Tibial nerve (tissue), 4 donors: ENCODE measurements around the gene FGF18. TPM values are rescaled to one million over a fixed set of nuclear protein-coding genes. Genes with fewer than 3 reads are reported as not detected.
"Not testable (repeated sequence)": the region's sequence is repeated elsewhere in the genome, so short reads cannot be mapped to it uniquely, and the experiment has no call there.

Experiments used
- DNase-seq, 2 donors: peaks; one replicate each; pipeline ENCODE4 v3.0.0-alpha.2; 2019; ENCODE audit warnings: low spot score in 2 of 2
- H3K27ac ChIP-seq, 4 donors: fragments of 200-600 bp; sonication (generic) in 3 of 4; one replicate each; pipeline ENCODE4 v1.5.1; 2017 to 2019; ENCODE audit warnings: mild to moderate bottlenecking in 1 of 4
- H3K27me3 ChIP-seq, 2 donors: fragments of 200-600 bp; sonication (generic) in 1 of 2; one replicate each; pipeline versions ENCODE4 v1.5.1 to v1.6.0; 2017 to 2019
- H3K36me3 ChIP-seq, 3 donors: fragments of 200-600 bp; sonication (generic); one replicate each; pipeline ENCODE4 v1.5.1; 2018 to 2019
- H3K4me1 ChIP-seq, 4 donors: fragments of 200-600 bp; sonication (generic) in 3 of 4; one replicate each; pipeline ENCODE4 v1.5.1; 2017 to 2019
- H3K4me3 ChIP-seq, 4 donors: fragments of 200-600 bp; sonication (generic) in 3 of 4; one replicate each; pipeline ENCODE4 v1.5.1; 2017 to 2019; ENCODE audit warnings: mild to moderate bottlenecking in 1 of 4, moderate library complexity in 1 of 4
- H3K9me3 ChIP-seq, 4 donors: fragments of 200-600 bp; sonication (generic) in 3 of 4; one replicate each; pipeline ENCODE4 v1.5.1; 2017 to 2019
- CTCF ChIP-seq, 5 experiments: fragments of 200-600 bp in 3 of 5; fragments of 450-650 bp in 2 of 5; sonication (generic) in 3 of 5; IDR thresholded peaks; one replicate each; pipeline ENCODE4 v1.5.1; 2016 to 2019; ENCODE audit warnings: antibody characterized with exemption in 5 of 5, mild to moderate bottlenecking in 3 of 5, moderate library complexity in 2 of 5
- EP300 ChIP-seq, 2 donors: sonication (generic); formaldehyde crosslinking; IDR thresholded peaks; one replicate each; pipeline ENCODE4 v1.6.1; 2017; ENCODE audit warnings: antibody characterized with exemption in 2 of 2, mild to moderate bottlenecking in 1 of 2
- POLR2A ChIP-seq, 2 donors: fragments of 450-650 bp; IDR thresholded peaks; one replicate each; pipeline ENCODE4 v1.6.1; 2017; ENCODE audit warnings: antibody characterized with exemption in 2 of 2, mild to moderate bottlenecking in 2 of 2, moderate library complexity in 2 of 2
- whole genome bisulfite sequencing, 2 donors: methylation state at CpG; one replicate each; pipeline ENCODE4 v1.1.5; 2018; 5-methylcytosine and 5-hydroxymethylcytosine counted together
- total RNA-seq, 4 donors: library from RNA; depleted of rRNA; stranded (reverse); fragments of >200 nt; gene quantifications; one replicate each; pipeline ENCODE4 v1.1.0, GENCODE V29; 2016

Gene FGF18
- total RNA-seq, 4 donors from 2014 or later = 2.4 to 6.9 (median 6.4) TPM

GRCh38 chr5:171495122-171495700 lies 75.8 kb downstream of the FGF18 start:
- Histone ChIP-seq H3K4me3 (no peak overlapping the region), H3K4me1 (peaks cover 0 to 32% (median 5%) of the 10 kb centered on the region in 4 donors), H3K27me3 (no peaks in the 10 kb centered on the region), H3K27ac (peak overlapping the region; percentile 56 to 84 (median 70)), H3K36me3 (no peaks in the 10 kb centered on the region), H3K9me3 (no peaks in the 10 kb centered on the region)
- WGBS, 2 donors = 28 to 49% methylated on average over 5 of the region's 5 CpGs
- TF ChIP-seq EP300 (IDR thresholded peaks at IDR 0.05) (no peak), CTCF (IDR thresholded peaks at IDR 0.05) (no peak)
- no peak for DNase-seq

- Histone ChIP-seq H3K4me3 (no peak overlapping the region), H3K27me3 (no peaks in the 10 kb centered on the region), H3K27ac (peak overlapping the region in 1 of 4 donors; percentile 3), H3K36me3 (no peaks in the 10 kb centered on the region), H3K9me3 (no peaks in the 10 kb centered on the region), H3K4me1 (peaks cover 0 to 32% (median 5%) of the 10 kb centered on the region in 4 donors)
- no peak for DNase-seq
- TF ChIP-seq CTCF (IDR thresholded peaks at IDR 0.05) = no peak
- no peak for TF ChIP-seq POLR2A (IDR thresholded peaks at IDR 0.05)
- no peak for TF ChIP-seq EP300 (IDR thresholded peaks at IDR 0.05)
- WGBS, 2 donors = 52 to 71% methylated on average over 3 of the region's 3 CpGs
Measured at GRCh38 chr5:171496456-171496855, 77.0 kb downstream of the FGF18 start.

GRCh38 chr5:171497494-171497893 lies 78.0 kb downstream of the FGF18 start:
- H3K4me1 ChIP-seq = peaks cover 0 to 31% (median 5%) of the 10 kb centered on the region in 4 donors
- H3K36me3 ChIP-seq, H3K27me3 ChIP-seq, H3K27ac ChIP-seq, DNase-seq, H3K4me3 ChIP-seq, H3K9me3 ChIP-seq: not testable (repeated sequence)
- 91 to 93% methylated on average over 4 of the region's 4 CpGs for whole genome bisulfite sequencing, 2 donors

- Histone ChIP-seq H3K36me3 (no peaks in the 10 kb centered on the region), H3K4me3 (no peak overlapping the region), H3K27me3 (no peaks in the 10 kb centered on the region), H3K27ac (no peak overlapping the region), H3K9me3 (no peaks in the 10 kb centered on the region), H3K4me1 (peaks cover 0 to 27% (median 5%) of the 10 kb centered on the region in 4 donors)
- TF ChIP-seq POLR2A (IDR thresholded peaks at IDR 0.05) (no peak), CTCF (IDR thresholded peaks at IDR 0.05) (no peak), EP300 (IDR thresholded peaks at IDR 0.05) (no peak)
- 63 to 82% methylated on average over 6 of the region's 6 CpGs for WGBS, 2 donors
- DNase-seq = no peak
Measured at GRCh38 chr5:171498166-171498565, 78.7 kb downstream of the FGF18 start.

GRCh38 chr5:171499611-171500010 lies 80.2 kb downstream of the FGF18 start:
- Histone ChIP-seq H3K4me1 (peaks cover 0 to 12% (median 0%) of the 10 kb centered on the region in 4 donors), H3K27me3 (no peaks in the 10 kb centered on the region), H3K36me3 (no peaks in the 10 kb centered on the region), H3K27ac (no peak overlapping the region), H3K9me3 (no peaks in the 10 kb centered on the region), H3K4me3 (no peak overlapping the region)
- no peak for TF ChIP-seq POLR2A (IDR thresholded peaks at IDR 0.05)
- TF ChIP-seq CTCF (IDR thresholded peaks at IDR 0.05) = no peak
- no peak for TF ChIP-seq EP300 (IDR thresholded peaks at IDR 0.05)
- DNase-seq = no peak
- 88 to 92% methylated on average over 4 of the region's 4 CpGs for WGBS, 2 donors
